Measurements from ENCODE around the gene CCDC69.
"Not testable (repeated sequence)": the region's sequence is repeated elsewhere in the genome, so short reads cannot be mapped to it uniquely, and the experiment has no call there.

CCDC69 gene

GRCh38 chr5:151219789-151220188 lies 4.1 kb downstream of the CCDC69 start:
- DNase-seq: no peak

- DNase-seq: no peak
Measured at GRCh38 chr5:151219138-151219537, 4.8 kb downstream of the CCDC69 start.

GRCh38 chr5:151218177-151218576 lies 5.7 kb downstream of the CCDC69 start:
- no peak for DNase-seq

- DNase-seq: no peak
Measured at GRCh38 chr5:151216781-151217180, 7.1 kb downstream of the CCDC69 start.

GRCh38 chr5:151215546-151215880 lies 8.4 kb downstream of the CCDC69 start:
- DNase-seq: no peak

GRCh38 chr5:151214614-151215545 lies 9.0 kb downstream of the CCDC69 start:
- DNase-seq: no peak

- DNase-seq: no peak
Measured at GRCh38 chr5:151213803-151214613, 9.9 kb downstream of the CCDC69 start.

GRCh38 chr5:151212406-151212798 lies 11.5 kb downstream of the CCDC69 start:
- DNase-seq: no peak

- DNase-seq: peak in 1 of 2 experiments; percentile 35
Measured at GRCh38 chr5:151208481-151208914, 15.4 kb downstream of the CCDC69 start.

- DNase-seq: no peak
Measured at GRCh38 chr5:151205411-151205810, 18.5 kb downstream of the CCDC69 start.

GRCh38 chr5:151204051-151204450 lies 19.8 kb downstream of the CCDC69 start:
- DNase-seq: peak in 1 of 2 experiments; percentile 12

GRCh38 chr5:151202381-151203139 lies 21.3 kb downstream of the CCDC69 start:
- no peak for DNase-seq

- DNase-seq: peak; percentile 17 to 61
Measured at GRCh38 chr5:151200913-151201595, 22.8 kb downstream of the CCDC69 start.

GRCh38 chr5:151199581-151200185 lies 24.2 kb downstream of the CCDC69 start:
- no peak for DNase-seq

- no peak for DNase-seq
Measured at GRCh38 chr5:151198861-151199260, 25.0 kb downstream of the CCDC69 start.

GRCh38 chr5:151197291-151197600 lies 26.6 kb downstream of the CCDC69 start:
- not testable (repeated sequence) for DNase-seq

- no peak for DNase-seq
Measured at GRCh38 chr5:151196556-151197290, 27.2 kb downstream of the CCDC69 start.

- DNase-seq: no peak
Measured at GRCh38 chr5:151195622-151196021, 28.3 kb downstream of the CCDC69 start.

GRCh38 chr5:151192626-151193025 lies 31.3 kb downstream of the CCDC69 start:
- DNase-seq: no peak

GRCh38 chr5:151191661-151192060 lies 32.2 kb downstream of the CCDC69 start:
- no peak for DNase-seq

- no peak for DNase-seq
Measured at GRCh38 chr5:151189151-151189550, 34.7 kb downstream of the CCDC69 start.

Measured in NCI-H524 (cell line).